Cardiac septum (tissue), 1 donor: Measurements from ENCODE around the gene UBE2C. TPM values are rescaled to one million over a fixed set of nuclear protein-coding genes. Genes with fewer than 3 reads are reported as not detected.
"Not testable (repeated sequence)": the region's sequence is repeated elsewhere in the genome, so short reads cannot be mapped to it uniquely, and the experiment has no call there.

Source experiments
- DNase-seq: peaks from one replicate; pipeline ENCODE4 v3.0.0-alpha.2; 2020; ENCODE audit warnings: low spot score
- intact Hi-C: fragments of 100-400 bp; cut with DNase I; formaldehyde crosslinking; loops from one replicate; pipeline ENCODE4 v1.14.0; 2022
- total RNA-seq: library from RNA; stranded (reverse); fragmentation: NEBNext Ultra II Directional; extraction: Animal tissue kit (Norgen Biotek cat#: 25700); gene quantifications from one replicate; pipeline ENCODE4 v1.2.1, GENCODE V29; 2021
- donor health status: DM: no; HTN: no; CAD: no.

Gene UBE2C
- total RNA-seq, 1 donor from 2014 or later, result 0.38 TPM

DNA sequence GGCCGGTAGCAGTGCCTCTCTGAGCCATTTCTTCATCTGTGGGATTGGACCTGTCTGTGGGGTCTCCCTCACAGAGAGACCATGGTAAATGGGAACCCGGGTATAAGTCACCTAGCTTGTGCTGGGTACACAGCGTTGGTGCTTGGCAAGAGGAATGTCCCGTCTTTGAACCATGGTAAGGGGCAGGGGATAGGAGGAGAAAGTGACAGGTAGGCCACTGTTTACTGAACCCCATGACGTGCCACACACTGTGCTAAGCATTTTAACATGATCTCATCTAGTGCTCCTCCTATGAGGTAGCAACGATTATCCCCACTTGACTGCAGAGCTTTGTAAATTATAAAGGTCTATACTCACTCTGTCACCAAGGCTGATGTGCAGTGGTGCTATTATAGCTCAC is 15.3 kb downstream of the UBE2C start:
- intact Hi-C loops, result loop anchor here (10.0 kb wide), 1 partner anchor 137 kb away; no protein-coding TSS in a partner anchor
- no peak for DNase-seq

DNA sequence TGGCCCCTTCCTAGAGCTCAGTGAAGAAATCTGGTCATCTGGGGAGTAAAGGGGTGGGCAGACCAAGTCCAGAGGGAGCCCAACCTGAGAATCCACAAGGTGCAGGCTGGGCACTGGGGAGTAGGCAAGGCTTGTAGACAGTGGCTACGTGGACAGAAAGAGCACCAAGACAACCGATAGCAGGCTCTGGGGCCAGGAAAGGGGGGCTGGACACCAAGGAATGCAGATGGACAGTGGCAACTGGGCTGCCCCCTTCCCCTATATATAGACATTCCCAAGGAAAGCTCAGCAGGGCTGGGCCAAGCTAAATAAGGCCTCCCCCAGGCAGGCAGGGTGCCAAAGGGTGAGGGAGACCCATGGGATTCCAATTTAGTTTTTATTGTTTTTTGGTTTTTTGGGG is 16.1 kb downstream of the UBE2C start:
- intact Hi-C loops, result loop anchor here (10.0 kb wide), 1 partner anchor 136 kb away; no protein-coding TSS in a partner anchor

DNA sequence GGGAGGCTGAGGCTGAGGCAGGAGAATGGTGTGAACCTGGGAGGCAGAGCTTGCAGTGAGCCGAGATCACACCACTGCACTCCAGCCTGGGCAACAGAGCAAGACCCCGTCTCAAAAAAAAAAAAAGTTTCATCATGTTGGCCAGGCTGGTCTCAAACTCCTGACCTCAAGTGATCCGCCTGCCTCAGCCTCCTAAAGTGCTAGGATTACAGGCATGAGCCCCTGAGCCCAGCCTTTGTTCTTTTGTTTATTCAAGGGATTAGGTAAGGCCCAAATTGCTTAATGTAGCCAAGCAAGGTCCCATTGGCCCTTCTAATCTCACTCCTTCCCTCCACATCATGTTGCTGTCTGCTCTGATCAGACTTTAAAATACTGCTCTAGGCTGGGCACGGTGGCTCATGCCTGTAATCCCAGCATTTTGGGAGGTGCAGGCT is 17.2 kb downstream of the UBE2C start:
- intact Hi-C loops, result loop anchor here (10.0 kb wide), 1 partner anchor 135 kb away; no protein-coding TSS in a partner anchor

More for the DNA sequence above, 16.1 kb downstream of the UBE2C start:
- no peak for DNase-seq

DNA sequence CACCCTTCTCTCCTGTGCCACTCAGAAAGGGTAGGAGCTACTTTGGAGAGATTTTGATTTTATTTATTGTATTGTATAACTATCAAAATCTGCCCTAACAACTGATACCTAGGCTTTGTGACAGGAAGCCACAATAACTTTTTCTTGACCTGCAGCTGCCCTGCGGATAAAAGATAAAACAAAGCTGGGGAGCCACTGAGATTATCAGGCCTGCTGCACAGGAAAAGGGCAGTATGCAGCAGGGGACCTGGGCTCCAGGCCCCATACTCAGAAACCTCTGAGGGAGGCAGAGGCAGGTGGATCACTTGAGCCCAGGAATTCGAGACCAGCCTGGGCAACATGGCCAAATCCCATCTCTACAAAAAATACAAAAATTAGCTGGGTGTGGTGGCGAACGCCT is 20.2 kb downstream of the UBE2C start:
- intact Hi-C loops, result no loop called here

More for the DNA sequence above, 17.2 kb downstream of the UBE2C start:
- not testable (repeated sequence) for DNase-seq

DNA sequence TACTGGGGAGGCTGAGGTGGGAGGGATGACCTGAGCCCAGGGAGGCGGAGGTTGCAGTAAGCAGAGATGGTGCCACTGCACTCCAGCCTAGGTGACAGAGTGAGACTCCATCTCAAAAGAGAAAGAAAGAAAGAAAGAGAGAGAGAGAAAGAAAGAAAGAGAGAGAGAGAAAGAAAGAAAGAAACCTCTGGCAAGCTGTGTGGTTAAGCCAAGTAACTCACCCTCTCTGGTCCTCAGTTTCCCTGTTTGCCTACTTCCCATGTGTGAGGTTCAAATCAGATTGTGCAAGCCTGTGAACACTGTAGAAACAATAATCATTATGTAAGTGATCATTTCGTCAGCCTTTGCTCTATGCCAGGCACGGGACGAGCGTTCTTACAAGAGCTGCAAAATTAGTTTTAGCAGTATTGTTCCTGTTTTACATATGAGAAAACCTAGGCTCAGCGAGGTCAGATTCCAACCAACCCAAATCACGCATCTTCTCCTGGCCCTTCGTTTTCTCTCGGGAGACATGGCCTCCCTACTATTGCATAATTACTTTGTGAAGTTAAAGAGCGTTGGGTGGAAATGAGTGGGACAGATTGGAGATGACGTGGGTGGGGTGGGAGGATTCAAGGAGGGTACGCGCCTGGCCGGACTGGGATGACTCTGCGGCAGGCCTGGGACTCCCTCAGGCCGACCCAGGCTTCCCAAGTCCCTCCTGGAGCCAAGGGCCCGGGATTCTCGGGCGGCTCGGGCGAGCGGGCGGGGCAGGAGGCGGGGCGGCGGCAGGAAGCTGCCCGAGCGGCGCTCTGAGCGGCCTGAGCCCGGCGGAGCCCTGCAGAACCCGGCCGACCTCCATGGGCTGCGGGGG is 20.8 kb downstream of the UBE2C start, which contains the start of gene SNX21:
SNX21 (plus strand) TSS at position 770 of the 853 bp plus-strand sequence. CDS start 121 bp downstream, outside the sequence.
- peak; percentile 91 for DNase-seq
- intact Hi-C loops, result no loop called here

More for the DNA sequence above, 20.2 kb downstream of the UBE2C start:
- DNase-seq, result no peak

DNA sequence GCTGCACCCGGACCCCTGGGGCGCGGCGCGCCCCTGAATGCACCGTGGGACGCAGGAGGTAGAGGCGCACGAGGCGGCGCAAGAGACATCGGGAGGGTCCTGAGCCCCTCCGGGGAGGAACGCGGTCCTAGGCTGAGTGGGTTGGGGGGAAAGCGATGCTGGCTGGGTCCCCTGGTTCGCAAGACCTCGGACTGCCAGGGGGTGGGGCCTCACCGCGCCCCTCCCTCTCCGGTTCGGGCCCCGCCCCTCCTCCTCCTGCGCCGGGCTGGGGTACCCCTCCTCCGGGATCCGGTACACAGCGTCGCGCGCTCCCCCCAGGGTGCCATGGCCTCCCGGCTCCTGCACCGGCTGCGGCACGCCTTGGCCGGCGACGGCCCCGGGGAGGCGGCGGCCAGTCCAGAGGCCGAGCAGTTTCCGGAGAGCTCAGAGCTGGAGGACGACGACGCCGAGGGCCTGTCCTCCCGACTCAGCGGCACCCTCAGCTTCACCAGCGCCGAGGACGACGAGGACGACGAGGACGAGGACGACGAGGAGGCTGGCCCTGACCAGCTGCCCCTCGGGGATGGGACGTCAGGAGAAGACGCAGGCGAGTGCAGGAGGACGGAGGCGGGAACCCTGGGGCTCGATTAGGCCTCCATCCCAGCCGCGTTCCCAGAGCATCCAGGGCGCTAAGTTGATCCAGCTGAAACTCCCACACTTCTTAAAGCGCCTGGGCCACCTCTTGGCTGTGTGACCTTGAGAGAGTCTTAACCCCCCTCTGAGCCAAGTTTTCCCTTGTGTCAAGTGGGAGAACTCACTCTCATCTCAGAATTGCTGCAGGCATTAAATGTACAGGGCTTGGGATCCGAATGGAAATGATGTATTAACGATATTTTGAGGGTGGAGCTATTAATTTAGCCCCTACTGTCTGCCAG is 21.7 kb downstream of the UBE2C start:
- intact Hi-C loops, result no loop called here
- DNase-seq, result peak; percentile 89

DNA sequence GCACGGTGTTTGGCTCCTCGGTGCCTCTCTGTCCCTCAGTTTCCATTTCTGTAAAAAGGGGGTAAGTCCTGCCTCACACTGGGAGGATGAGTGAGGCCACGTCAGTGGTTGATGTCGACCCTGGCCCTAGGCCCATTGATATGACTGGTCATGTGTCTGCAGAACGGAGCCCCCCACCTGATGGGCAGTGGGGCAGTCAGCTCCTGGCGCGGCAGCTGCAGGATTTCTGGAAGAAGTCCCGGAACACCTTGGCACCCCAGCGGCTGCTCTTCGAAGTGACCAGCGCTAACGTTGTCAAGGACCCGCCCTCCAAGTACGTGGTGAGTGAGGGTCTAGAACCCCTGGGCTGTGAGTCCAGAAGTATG is 22.3 kb downstream of the UBE2C start:
- intact Hi-C loops, result no loop called here
- DNase-seq, result no peak

DNA sequence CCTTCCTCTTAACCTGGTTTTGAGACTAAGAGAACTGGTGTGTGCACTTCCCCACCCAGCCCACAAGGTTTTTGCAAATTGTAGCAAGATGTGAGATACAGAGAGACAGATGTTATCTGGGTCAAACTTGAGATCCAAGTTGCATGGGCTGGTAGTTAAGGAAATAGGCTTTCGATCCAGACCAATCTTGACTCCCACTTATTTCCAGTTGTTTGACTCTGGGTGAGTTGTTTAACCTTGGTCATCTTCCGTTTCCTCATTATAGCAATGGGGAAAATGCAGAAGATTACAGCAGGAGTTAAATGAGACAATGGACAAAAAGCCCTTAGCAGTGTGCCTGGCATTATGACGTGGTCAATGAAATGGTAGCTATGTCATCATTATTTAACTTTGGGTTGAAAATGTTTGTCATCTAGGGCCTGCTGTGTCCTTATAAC is 22.9 kb downstream of the UBE2C start:
- intact Hi-C loops, result no loop called here
- DNase-seq, result no peak

DNA sequence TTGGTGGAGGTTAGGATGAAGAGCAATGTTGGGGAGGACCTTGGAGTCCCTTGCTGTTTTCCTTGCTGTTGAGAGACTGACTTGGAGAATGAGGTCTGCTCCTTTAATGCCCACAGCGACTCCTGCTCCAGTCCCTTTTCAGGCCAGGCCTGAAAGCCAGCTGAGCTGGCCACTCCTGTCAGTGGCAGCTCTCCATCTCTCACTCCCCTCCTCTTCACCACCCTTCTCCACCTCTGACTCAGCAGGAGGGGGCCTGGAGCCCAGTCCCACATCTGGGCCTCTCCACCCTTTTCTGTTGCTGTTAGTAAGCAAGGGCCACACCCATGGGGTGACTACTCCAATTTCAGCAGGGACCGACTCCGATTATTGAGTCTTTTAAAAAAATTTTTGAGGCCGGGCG is 23.4 kb downstream of the UBE2C start:
- intact Hi-C loops, result no loop called here

DNA sequence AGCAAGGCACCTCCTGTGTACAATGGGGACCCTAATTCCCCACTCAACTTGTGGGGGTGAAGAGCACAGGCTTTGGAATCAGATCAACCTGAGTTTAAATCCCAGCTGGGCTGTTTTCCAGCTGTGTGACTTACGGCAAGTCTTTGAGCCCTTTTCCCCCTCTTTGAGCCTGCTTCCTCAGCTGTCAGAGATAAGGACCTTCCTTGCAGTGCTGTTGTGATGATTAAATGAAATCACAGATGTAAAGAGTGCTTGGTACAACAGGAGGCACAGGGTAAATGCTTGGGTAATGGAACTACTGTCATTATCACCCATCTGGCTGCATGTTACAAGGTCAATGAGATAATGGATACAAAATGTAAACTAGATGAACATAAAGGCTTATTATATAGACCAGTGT is 24.4 kb downstream of the UBE2C start:
- intact Hi-C loops, result no loop called here
- no peak for DNase-seq

More for the DNA sequence above, 23.4 kb downstream of the UBE2C start:
- peak; percentile 76 for DNase-seq

DNA sequence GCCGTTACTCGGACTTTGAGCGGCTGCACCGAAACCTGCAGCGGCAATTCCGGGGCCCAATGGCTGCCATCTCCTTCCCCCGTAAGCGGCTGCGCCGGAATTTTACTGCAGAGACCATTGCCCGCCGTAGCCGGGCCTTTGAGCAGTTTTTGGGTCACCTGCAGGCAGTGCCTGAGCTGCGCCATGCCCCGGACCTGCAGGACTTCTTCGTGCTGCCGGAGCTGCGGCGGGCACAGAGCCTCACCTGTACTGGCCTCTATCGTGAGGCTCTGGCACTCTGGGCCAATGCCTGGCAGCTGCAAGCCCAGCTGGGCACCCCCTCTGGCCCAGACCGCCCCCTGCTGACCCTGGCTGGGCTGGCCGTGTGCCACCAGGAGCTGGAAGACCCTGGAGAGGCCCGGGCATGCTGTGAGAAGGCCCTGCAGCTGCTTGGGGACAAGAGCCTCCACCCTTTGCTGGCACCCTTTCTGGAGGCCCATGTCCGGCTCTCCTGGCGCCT is 28.3 kb downstream of the UBE2C start:
- intact Hi-C loops, result no loop called here
- DNase-seq, result no peak

DNA sequence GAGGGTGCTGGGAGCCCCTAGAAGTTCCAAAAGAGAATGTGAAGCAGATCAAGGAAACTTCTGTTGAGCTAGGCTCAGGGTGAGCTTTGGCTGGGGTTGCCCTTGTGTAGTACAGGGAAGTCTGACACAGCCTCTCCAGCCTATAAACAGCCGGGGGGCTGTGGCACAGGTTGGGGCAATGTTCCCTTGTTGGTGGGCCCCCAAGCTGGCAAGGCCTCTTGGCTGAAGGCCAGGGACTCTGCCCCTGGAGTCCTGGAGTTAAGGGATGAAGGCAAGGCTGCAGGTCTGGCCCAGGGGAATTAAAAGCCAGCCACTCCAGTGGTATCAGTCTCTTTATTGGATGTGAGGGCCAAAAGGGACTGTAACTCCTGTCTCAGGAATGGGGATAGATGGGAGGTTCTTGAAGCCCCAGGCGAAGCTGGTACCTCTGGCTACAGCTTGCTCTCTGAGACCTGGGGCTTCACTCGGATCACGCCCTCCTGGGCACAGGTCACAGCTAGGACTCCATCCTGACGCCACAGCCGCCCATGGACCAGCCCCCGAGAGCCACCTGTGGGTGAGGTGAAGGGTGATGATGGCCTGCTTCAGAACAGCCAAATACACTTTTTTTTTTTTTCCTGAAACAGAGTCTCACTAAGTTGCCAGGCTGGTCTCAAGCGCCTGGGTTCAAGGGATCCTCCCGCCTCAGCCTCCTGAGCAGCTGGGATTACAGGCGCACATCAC is 29.1 kb downstream of the UBE2C start:
- intact Hi-C loops, result no loop called here
- DNase-seq, result no peak

DNA sequence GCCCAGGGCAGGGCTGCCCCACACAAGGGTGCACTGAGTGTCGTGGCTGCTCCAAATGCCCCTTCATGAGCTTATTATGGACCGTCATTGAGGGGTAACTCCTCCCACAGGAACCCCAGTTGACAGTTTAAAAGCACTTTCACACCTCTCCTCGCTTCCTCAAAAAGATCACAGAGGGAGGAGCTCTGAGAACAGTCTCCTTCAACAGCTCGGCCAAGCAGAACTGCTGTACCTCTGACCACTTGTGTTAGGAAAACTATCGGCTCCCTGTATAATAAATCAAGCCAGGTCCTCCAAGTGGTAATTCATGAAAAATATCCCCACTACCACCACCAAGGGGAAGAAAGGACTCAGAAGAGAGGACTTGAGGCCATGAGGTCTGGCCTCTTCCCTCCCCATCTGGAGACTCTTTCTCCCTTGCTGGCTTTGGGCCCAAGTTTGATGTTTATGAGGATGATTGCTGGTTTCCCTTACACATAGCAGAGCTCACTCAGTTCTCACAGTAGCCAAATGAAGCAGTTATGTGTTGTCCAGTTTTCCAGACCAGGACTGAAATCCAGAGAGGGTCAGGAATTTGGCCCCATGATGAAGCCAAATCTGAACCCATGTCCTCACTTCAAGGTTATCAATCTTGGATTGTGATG is 29.8 kb downstream of the UBE2C start:
- intact Hi-C loops, result no loop called here
- no peak for DNase-seq

DNA sequence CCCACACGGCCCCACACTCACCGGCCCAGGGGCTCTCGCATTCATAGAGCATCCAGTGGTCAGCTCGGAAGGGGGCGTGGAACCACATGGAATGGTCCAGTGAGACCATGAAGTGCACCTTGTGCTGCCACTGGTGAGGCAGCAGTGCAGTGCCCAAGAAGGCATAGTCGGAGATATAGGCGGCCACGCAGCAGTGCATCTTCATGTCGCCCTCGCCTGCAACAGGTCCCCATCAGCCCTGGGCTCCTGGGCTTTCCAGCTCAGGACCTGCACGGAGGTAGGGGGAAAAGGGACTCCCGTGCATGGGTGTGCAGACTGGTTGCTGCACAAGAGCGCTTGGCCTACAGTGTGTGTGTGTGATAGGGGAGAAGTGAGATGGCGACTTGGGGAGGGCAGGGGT is 31.1 kb downstream of the UBE2C start:
- no peak for DNase-seq
- intact Hi-C loops, result no loop called here

DNA sequence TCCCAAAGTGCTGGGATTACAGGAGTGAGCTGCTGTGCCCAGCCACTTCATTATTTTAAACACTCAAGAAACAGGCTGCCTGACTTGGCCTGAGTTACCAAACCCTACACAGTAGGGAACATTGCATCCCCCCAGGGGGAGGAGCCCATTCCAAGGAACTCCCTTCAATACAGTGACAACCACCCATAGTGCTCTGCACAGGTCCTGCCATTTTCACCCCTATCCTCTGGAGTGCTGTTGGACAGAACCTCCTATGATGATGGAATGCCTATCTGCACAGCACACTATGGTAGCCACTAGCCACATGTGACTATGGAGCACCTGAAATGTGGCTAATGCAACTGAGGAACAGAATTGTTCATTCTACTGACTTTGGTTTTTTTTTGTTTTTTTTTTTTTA is 33.0 kb downstream of the UBE2C start:
- intact Hi-C loops, result no loop called here
- no peak for DNase-seq

DNA sequence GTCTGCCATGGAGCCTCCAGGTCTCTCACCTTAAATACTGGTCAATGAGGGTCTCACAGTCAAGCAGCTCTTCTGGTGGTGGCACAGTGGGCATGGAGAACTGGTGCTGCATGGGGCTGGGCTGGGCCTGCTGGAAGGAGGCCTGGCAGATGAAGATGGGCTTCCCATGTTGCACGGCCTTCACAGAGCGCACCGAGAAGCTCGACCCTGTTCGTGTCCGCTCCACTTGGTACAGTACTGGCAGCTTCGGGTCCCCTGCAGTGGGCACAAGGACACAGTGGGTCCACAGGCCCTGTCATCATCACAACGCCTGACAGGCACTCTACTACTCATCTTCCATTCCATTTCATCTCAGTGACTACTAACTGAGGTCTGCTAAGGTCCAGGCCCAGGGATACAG is 36.0 kb downstream of the UBE2C start:
- DNase-seq, result no peak
- intact Hi-C loops, result no loop called here

DNA sequence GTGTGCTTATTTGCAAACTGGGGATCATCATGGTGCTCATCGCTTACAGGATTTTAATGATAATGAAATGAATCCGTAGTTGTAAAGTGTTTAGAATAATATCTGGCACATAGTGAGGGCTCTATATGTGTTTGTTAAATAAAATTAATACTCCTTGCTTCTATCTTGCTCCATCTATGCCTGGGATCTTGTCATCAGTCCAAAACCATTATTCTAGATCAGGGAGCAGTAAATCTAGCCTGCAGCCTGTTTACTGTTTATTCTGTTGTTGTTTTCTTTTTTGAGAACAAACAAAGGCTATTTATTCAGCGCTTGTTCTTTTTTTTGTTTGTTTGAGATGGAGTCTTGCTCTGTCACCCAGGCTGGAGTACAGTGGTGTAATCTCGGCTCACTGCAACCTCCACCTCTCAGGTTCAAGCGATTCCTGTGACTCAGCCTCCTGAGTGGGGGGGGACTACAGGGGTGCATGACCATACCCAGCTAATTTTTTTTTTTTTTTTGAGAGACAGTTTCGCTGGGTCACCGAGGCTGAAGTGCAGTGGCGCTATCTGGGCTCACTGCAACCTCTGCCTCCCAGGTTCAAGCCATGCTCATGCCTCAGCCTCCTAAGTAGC is 36.6 kb downstream of the UBE2C start:
- DNase-seq, result no peak
- intact Hi-C loops, result no loop called here

DNA sequence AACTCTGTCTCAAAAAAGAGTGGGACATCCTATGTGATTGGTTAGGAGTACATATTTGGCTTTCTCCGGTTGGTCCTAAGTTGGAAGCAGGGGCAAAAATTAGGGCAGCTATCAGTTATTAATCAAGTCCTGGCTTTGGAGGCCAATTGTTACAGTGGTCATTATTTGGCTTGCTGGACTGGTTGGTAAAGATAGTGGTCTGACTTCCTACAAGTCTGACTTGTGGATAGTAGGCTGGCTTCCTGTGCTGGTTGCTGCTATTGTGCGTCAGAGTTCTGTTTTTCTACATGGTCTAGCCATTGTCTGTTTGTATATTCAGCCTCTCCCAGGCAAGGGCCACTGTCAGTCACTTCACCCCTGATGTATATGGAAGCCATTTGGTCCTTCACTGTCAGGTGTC is 37.8 kb downstream of the UBE2C start:
- no peak for DNase-seq

More for the DNA sequence above, 37.8 kb downstream of the UBE2C start:
- intact Hi-C loops, result no loop called here
